Astrocyte (in vitro differentiated cells and primary cell): ENCODE measurements around the gene EIF3J.

ENCODE experiments used
- CTCF ChIP-seq: IDR thresholded peaks from 2 replicates; pipeline ENCODE4 v1.5.1; 2011; ENCODE audit warnings: low read depth, mild to moderate bottlenecking, inconsistent platforms, low read length, moderate library complexity; ENCODE audit not compliant: insufficient read depth
- EZH2 ChIP-seq: IDR thresholded peaks from 2 replicates; pipeline ENCODE4 v1.6.1; 2012; ENCODE audit warnings: mild to moderate bottlenecking, low read length, inconsistent platforms; ENCODE audit not compliant: insufficient read depth

GRCh38 chr15:44536962-44537734, at the start of gene EIF3J:
- no peak for TF ChIP-seq CTCF
- no peak for TF ChIP-seq EZH2
